Keratinocyte (primary cell): ENCODE data around the gene DSE. TPM values are rescaled to one million over a fixed set of nuclear protein-coding genes. Genes with fewer than 3 reads are reported as not detected.
A peak's percentile ranks its signal among the peaks of the same experiment; 100 is the strongest.

ENCODE experiments used
- DNase-seq: peaks from one replicate; pipeline ENCODE4 v3.0.0-alpha.2; 2011; ENCODE audit warnings: low read depth, missing footprints, low spot score
- FAIRE-seq: peaks from 2 replicates; lab custom pipeline; 2011; peaks lifted over from hg19 to GRCh38; lab: Jason Lieb, UNC
- H2AFZ ChIP-seq: 2 replicates; pipeline ENCODE4 v1.6.0; 2012; ENCODE audit warnings: low read length, control low read depth, inconsistent platforms; ENCODE audit not compliant: control insufficient read depth
- H3K27ac ChIP-seq: 2 replicates; pipeline ENCODE4 v1.5.1; 2011; ENCODE audit warnings: low read length; ENCODE audit not compliant: control insufficient read depth, insufficient read depth
- H3K27me3 ChIP-seq: 3 replicates; pipeline ENCODE4 v1.6.0; 2011; ENCODE audit warnings: low read length; ENCODE audit not compliant: control insufficient read depth, insufficient read depth; ENCODE audit errors: extremely low read depth
- H3K36me3 ChIP-seq, 2 experiments: 2 replicates in 1 of 2; 3 replicates in 1 of 2; pipeline ENCODE4 v1.5.1; 2011; ENCODE audit warnings: low read length in 2 of 2, mild to moderate bottlenecking in 1 of 2; ENCODE audit not compliant: control insufficient read depth in 2 of 2, insufficient read depth in 2 of 2; ENCODE audit errors: extremely low read depth in 1 of 2
- H3K4me1 ChIP-seq: 3 replicates; pipeline ENCODE4 v1.5.1; 2011; ENCODE audit warnings: low read length; ENCODE audit not compliant: control insufficient read depth, insufficient read depth; ENCODE audit errors: extremely low read depth
- H3K4me2 ChIP-seq: 3 replicates; pipeline ENCODE4 v1.6.0; 2011; ENCODE audit warnings: low read depth, low read length; ENCODE audit not compliant: control insufficient read depth, insufficient read depth; ENCODE audit errors: extremely low read depth
- H3K4me3 ChIP-seq, 3 experiments: fragments of 200-600 bp in 1 of 3; sonication (generic) in 1 of 3; 2 replicates in 2 of 3; 3 replicates in 1 of 3; pipeline ENCODE4 v1.5.1; 2011 to 2016; ENCODE audit warnings: low read length in 3 of 3, mild to moderate bottlenecking in 3 of 3, control low read depth in 2 of 3, inconsistent platforms in 1 of 3, low read depth in 1 of 3, mixed read lengths in 1 of 3, mixed run types in 1 of 3, moderate library complexity in 1 of 3; ENCODE audit not compliant: control insufficient read depth in 2 of 3, insufficient read depth in 2 of 3; ENCODE audit errors: extremely low read depth in 1 of 3
- H3K79me2 ChIP-seq: 2 replicates; pipeline ENCODE4 v1.6.0; 2012; ENCODE audit warnings: low read length; ENCODE audit not compliant: control insufficient read depth, insufficient read depth
- H3K9ac ChIP-seq: 3 replicates; pipeline ENCODE4 v1.6.0; 2011; ENCODE audit warnings: low read length; ENCODE audit not compliant: control insufficient read depth, insufficient read depth; ENCODE audit errors: extremely low read depth
- H3K9me1 ChIP-seq: 3 replicates; pipeline ENCODE4 v1.6.0; 2011; ENCODE audit warnings: low read length; ENCODE audit not compliant: control insufficient read depth, insufficient read depth; ENCODE audit errors: extremely low read depth
- H3K9me3 ChIP-seq: 2 replicates; pipeline ENCODE4 v1.5.1; 2012; ENCODE audit warnings: low read depth, low read length; ENCODE audit not compliant: control insufficient read depth
- H4K20me1 ChIP-seq: 3 replicates; pipeline ENCODE4 v1.6.0; 2011; ENCODE audit warnings: low read length; ENCODE audit not compliant: control insufficient read depth, insufficient read depth; ENCODE audit errors: extremely low read depth
- CTCF ChIP-seq, 3 experiments: IDR thresholded peaks in 1 of 3; conservative IDR thresholded peaks in 1 of 3; optimal IDR thresholded peaks in 1 of 3; 2 replicates in 2 of 3; 3 replicates in 1 of 3; pipeline versions ENCODE3 to v1.5.1; 2011; ENCODE audit warnings: low read length in 3 of 3, mild to moderate bottlenecking in 3 of 3, moderate library complexity in 2 of 3, control low read depth in 1 of 3, inconsistent platforms in 1 of 3; ENCODE audit not compliant: insufficient read depth in 2 of 3; ENCODE audit errors: extremely low read depth in 1 of 3
- EZH2 ChIP-seq: IDR thresholded peaks from one replicate; pipeline ENCODE4 v1.6.1; 2012; ENCODE audit warnings: inconsistent platforms, mild to moderate bottlenecking, low read length, moderate library complexity
- dilution Hi-C: fragments of 300-500 bp; cut with MboI; formaldehyde crosslinking; loops from one replicate; pipeline ENCODE4 v1.7.0; 2020; ENCODE audit warnings: low sequenced_read_pairs; ENCODE audit not compliant: extremely low pct_ligation_motif_present
- polyA plus RNA-seq, 5 experiments: library from polyadenylated mRNA; depleted of rRNA in 3 of 5; stranded (reverse) in 3 of 5; stranded (forward) in 1 of 5; unstranded in 1 of 5; fragments of >200 nt; gene quantifications; 1 replicate in 1 of 5; 2 replicates in 3 of 5; 3 replicates in 1 of 5; pipeline versions ENCODE4 v1.2.1 to v1.2.3, GENCODE V29; 2011 to 2012; ENCODE audit warnings: missing spikeins in 2 of 5, low read depth in 1 of 5, low replicate concordance in 1 of 5

Gene DSE
- polyA plus RNA-seq, 1 donor (not counting 4 experiments of a cell fraction or from before 2014, with no cell fraction given) = 99.7 TPM

DNA sequence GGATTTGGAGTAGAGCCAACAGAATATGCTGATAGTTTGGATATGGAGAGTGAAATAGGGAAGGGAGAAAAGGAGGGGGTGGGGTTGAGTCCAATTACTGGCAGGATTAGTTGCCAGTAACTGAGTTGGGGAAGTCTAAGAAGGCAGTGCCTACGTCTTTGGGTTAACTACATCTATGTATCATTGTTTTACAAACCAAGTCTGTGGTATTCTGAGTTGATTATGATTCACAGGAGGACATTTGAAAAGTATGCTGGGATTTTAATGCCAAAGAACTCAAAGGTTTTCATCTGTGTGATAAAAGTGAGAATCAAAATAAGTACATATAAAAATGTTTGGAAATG, 14.7 kb downstream of the DSE start:
- Histone ChIP-seq H3K27ac (peak overlapping the region; percentile 99), H2AFZ (no peak overlapping the region), H3K4me2 (peak overlapping the region; percentile 86), H3K4me3 (no peak overlapping the region), H3K27me3 (no peaks in the 10 kb centered on the region), H3K36me3 (no peaks in the 10 kb centered on the region), H4K20me1 (no peaks in the 10 kb centered on the region), H3K4me1 (peaks cover 70% of the 10 kb centered on the region), H3K9me1 (no peaks in the 10 kb centered on the region), H3K79me2 (peaks cover 71% of the 10 kb centered on the region), H3K9me3 (no peaks in the 10 kb centered on the region), H3K9ac (peak overlapping the region; percentile 20)
- DNase-seq (no peak), FAIRE-seq (peak; percentile 79)
- no peak for TF ChIP-seq EZH2
- dilution Hi-C loops = no loop called here

DNA sequence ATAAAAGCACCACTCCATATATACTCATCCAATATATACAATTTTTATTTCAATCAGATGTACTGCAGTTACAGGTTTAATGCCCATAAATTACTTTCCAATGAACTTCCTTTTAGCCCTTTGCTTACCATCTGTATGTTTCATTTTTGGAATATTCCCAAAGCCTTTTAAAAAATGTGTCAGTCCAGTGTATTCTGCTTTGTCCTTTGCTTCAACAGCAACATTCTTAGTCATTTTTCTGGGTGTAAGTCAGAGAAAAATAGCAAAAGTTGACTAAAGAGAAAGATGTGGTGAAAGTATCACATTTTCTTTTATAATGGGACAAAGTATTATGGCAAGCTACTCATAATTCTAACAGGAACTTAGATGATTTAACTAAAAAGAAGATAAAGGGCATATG, 15.2 kb downstream of the DSE start:
- no peaks in the 10 kb centered on the region for H3K27me3 ChIP-seq
- H3K9me1 ChIP-seq = no peaks in the 10 kb centered on the region
- H4K20me1 ChIP-seq = no peaks in the 10 kb centered on the region
- peak overlapping the region; percentile 99 for H3K27ac ChIP-seq
- no peak overlapping the region for H2AFZ ChIP-seq
- H3K9me3 ChIP-seq = no peaks in the 10 kb centered on the region
- DNase-seq (no peak), FAIRE-seq (no peak)
- TF ChIP-seq CTCF (optimal IDR thresholded peaks at IDR 0.05 in 1 of 3, IDR thresholded peaks at IDR 0.05 in 1 of 3, conservative IDR thresholded peaks at IDR 0.05 in 1 of 3; ENCODE audit: extremely low read depth in 1 of 3, insufficient read depth in 2 of 3, low read length in 3 of 3) (no peak), EZH2 (no peak)
- H3K4me1 ChIP-seq = peaks cover 65% of the 10 kb centered on the region
- H3K4me2 ChIP-seq = peak overlapping the region; percentile 86
- dilution Hi-C loops = no loop called here
- H3K36me3 ChIP-seq = no peaks in the 10 kb centered on the region
- H3K9ac ChIP-seq = peak overlapping the region; percentile 76
- H3K79me2 ChIP-seq = peaks cover 72% of the 10 kb centered on the region
- H3K4me3 ChIP-seq = no peak overlapping the region
